ACC112 (cell line): ENCODE data around the gene RNH1.

Experiments
- H2AFZ ChIP-seq: fragments of 200-600 bp; sonication (generic); one replicate; pipeline ENCODE4 v1.6.0; 2017; ENCODE audit warnings: antibody characterized with exemption, low read length; ENCODE audit not compliant: unreplicated experiment
- H3K27ac ChIP-seq: fragments of 200-600 bp; sonication (generic); 2 replicates; pipeline ENCODE4 v1.5.1; 2014; ENCODE audit warnings: low read depth, mild to moderate bottlenecking, antibody characterized with exemption, low read length, moderate library complexity
- H3K27me3 ChIP-seq: fragments of 200-600 bp; sonication (generic); 2 replicates; pipeline ENCODE4 v1.6.1; 2014; ENCODE audit warnings: mild to moderate bottlenecking, antibody characterized with exemption, low read length, moderate library complexity, mixed read lengths; ENCODE audit not compliant: insufficient read depth
- H3K36me3 ChIP-seq: fragments of 200-600 bp; sonication (generic); 2 replicates; pipeline ENCODE4 v1.6.1; 2016; ENCODE audit warnings: mild to moderate bottlenecking, antibody characterized with exemption, low read length, moderate library complexity, mixed read lengths; ENCODE audit not compliant: insufficient read depth
- H3K4me1 ChIP-seq: fragments of 200-600 bp; sonication (generic); one replicate; pipeline ENCODE4 v1.6.1; 2016; ENCODE audit warnings: low read length, mixed read lengths; ENCODE audit not compliant: insufficient read depth, unreplicated experiment, control insufficient read depth
- H3K4me3 ChIP-seq: fragments of 200-600 bp; sonication (generic); 2 replicates; pipeline ENCODE4 v1.5.1; 2014; ENCODE audit warnings: mild to moderate bottlenecking, low read depth, low read length
- H3K79me2 ChIP-seq: fragments of 200-600 bp; sonication (generic); one replicate; pipeline ENCODE4 v1.6.0; 2016; ENCODE audit warnings: low read length; ENCODE audit not compliant: control insufficient read depth, unreplicated experiment, insufficient read depth

Gene RNH1

DNA sequence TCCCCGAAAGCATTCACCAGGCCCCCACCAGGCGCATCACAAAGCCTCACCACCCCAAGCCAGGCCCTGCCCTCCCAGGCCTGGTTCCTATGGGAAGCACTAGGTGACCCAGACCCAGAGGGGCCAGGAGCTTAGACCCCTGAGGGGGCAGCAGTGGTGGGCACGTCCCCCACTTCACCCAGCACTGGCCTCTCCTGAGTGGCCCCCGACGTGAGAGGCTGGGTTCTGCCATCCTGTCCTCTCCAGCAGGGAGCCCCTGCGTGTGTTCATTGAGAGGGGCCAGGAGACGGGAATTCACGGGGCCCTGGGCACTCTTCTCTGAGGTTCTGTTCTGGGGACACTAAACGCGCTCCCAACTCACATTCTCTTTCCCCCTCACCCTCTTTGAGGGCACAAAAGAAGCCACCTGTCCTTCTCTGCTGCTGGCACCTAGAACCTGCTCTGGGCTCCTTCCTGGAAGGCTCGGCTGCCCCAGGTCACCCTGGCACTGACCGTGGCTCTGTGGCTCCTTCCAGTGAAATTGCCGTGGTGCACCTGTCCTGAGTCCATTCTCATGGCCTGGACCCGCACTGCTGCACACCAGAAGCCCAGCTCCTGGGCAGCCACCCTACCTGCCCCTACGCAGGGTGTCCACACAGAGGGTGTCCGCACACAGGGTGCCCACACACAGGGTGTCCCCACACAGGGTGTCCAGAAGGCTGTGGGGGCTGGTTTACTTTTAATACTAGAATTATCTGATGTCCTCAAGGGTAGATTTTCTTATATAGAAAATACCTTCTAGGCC lies 44.7 kb downstream of the RNH1 start:
- Histone ChIP-seq H3K4me3 (no peak overlapping the region), H3K4me1 (no peaks in the 10 kb centered on the region), H3K27ac (no peak overlapping the region), H3K27me3 (no peaks in the 10 kb centered on the region), H2AFZ (no peak overlapping the region), H3K36me3 (no peaks in the 10 kb centered on the region), H3K79me2 (peaks cover 6% of the 10 kb centered on the region)

DNA sequence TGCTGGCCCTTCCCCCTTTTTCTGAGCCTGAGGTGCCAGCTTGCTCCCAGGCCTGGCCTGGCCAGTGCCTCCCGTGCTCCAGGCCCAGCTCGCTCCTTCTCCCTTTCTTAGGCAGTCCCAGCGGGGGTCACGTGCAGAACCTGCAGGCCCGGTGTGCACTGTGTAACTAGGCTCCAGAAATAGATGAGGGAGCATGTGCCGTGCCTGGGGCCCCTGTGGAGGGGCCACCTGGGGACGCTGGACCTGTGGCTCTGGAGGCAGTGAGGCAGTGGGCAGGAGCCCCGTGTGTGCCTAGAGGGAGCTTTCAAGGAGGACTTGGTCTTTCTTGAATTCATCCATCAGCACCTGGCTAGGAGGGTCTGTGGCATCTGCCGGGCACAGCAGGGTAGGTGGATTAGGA lies 45.4 kb downstream of the RNH1 start:
- H3K79me2 ChIP-seq, result peaks cover 10% of the 10 kb centered on the region
- H2AFZ ChIP-seq, result no peak overlapping the region
- H3K4me3 ChIP-seq, result no peak overlapping the region
- no peaks in the 10 kb centered on the region for H3K36me3 ChIP-seq
- no peak overlapping the region for H3K27ac ChIP-seq
- no peaks in the 10 kb centered on the region for H3K4me1 ChIP-seq
- H3K27me3 ChIP-seq, result no peaks in the 10 kb centered on the region

- H3K4me3 ChIP-seq, result no peak overlapping the region
- no peaks in the 10 kb centered on the region for H3K27me3 ChIP-seq
- no peaks in the 10 kb centered on the region for H3K36me3 ChIP-seq
- peaks cover 12% of the 10 kb centered on the region for H3K79me2 ChIP-seq
- no peak overlapping the region for H3K27ac ChIP-seq
- no peaks in the 10 kb centered on the region for H3K4me1 ChIP-seq
- no peak overlapping the region for H2AFZ ChIP-seq
Observed at GRCh38 chr11:460331-461199, 46.5 kb downstream of the RNH1 start.

- no peaks in the 10 kb centered on the region for H3K4me1 ChIP-seq
- H2AFZ ChIP-seq, result no peak overlapping the region
- H3K36me3 ChIP-seq, result no peaks in the 10 kb centered on the region
- H3K27me3 ChIP-seq, result no peaks in the 10 kb centered on the region
- no peak overlapping the region for H3K27ac ChIP-seq
- H3K79me2 ChIP-seq, result peaks cover 14% of the 10 kb centered on the region
- no peak overlapping the region for H3K4me3 ChIP-seq
Observed at GRCh38 chr11:459511-460220, 47.4 kb downstream of the RNH1 start.

DNA sequence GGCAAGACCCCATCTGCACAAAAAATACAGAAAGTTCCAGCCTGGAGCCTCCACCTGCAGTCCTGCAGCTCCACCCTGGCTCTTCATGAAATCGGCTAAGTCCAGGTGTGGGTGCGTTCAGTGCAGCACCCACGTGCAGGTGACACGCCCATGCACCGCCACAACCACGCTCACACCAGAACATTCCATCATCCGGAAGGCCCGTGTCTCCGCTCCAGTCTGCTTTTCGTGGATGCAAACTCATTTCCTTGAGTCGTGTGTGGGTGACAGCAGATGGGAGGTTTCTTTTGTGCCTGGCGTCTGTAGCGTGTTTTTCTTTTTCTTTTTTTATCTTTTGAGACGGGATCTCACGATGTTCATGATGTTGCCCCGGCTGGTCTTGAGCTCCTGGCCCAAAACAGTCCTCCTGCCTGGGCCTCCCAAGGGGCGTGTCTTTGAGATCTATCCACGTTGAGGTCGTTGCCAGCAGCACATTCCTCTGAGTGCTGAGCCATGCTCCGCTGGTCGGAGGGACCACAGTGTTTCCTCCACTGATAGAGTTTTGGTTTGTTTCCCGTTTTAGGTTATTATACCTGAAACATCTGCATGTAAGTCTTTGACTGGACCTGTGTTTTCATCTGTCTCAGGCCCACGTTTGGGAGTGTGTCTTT lies 49.8 kb downstream of the RNH1 start:
- Histone ChIP-seq H3K27ac (no peak overlapping the region), H3K27me3 (no peaks in the 10 kb centered on the region), H3K36me3 (no peaks in the 10 kb centered on the region; the same call in 1 of the 2 replicates), H2AFZ (no peak overlapping the region), H3K4me1 (no peaks in the 10 kb centered on the region), H3K4me3 (no peak overlapping the region), H3K79me2 (peaks cover 22% of the 10 kb centered on the region)

DNA sequence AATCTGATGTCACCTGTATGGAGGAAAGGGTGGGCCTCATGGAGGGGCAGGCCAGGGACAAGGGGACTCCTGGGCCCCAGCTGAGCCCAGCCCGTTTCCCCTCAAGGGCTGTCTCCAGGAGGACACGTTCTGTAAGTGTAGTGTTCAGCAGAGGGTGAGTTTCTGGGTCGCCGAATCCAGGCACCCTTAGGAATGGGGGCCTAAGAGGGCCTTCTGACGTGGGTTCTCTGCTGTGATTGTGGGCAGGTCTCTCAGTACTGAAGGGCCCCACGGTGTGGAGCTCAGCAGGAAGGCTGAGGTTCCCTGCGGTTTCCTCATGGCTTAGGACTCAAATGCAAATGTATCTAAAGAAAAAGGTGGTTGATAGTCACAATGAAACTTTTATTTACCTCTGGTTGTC lies 50.5 kb downstream of the RNH1 start:
- Histone ChIP-seq H3K4me1 (peaks cover 1% of the 10 kb centered on the region), H3K36me3 (no peaks in the 10 kb centered on the region; the same call in 1 of the 2 replicates), H3K79me2 (peaks cover 24% of the 10 kb centered on the region), H2AFZ (no peak overlapping the region), H3K27me3 (no peaks in the 10 kb centered on the region), H3K4me3 (no peak overlapping the region), H3K27ac (no peak overlapping the region)

DNA sequence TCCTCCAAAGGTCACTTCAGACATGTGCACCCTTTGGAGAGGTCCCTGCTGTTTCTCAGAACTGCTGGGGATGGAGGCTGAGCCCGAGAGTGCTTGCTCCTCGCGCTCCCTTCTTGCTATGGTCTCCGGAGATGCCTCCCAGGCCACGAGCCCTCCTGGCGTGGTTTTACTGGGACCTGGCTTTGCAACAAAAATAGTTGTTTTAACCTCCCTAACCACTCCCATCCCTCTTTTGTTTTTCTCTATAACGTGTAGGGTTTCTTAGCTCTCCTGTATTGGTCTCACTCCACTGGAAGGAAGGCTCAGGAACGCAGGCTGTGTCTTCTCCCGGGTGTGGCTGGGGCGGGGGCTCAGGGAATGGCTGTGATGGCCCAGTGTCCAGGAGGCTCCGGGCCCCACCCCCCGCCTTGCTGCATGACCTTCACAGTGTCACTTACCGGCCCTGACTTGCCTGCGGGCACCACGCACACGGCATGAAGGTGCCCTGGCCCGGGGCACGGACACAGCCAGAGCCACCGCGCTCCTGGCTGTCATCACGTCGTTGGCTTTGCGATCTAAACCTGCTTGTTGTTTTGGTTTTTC lies 51.4 kb downstream of the RNH1 start:
- H3K36me3 ChIP-seq, result no peaks in the 10 kb centered on the region; the same call in 1 of the 2 replicates
- H3K4me3 ChIP-seq, result no peak overlapping the region
- H3K27ac ChIP-seq, result no peak overlapping the region
- H2AFZ ChIP-seq, result no peak overlapping the region
- H3K4me1 ChIP-seq, result peaks cover 5% of the 10 kb centered on the region
- peaks cover 33% of the 10 kb centered on the region for H3K79me2 ChIP-seq
- no peaks in the 10 kb centered on the region for H3K27me3 ChIP-seq

DNA sequence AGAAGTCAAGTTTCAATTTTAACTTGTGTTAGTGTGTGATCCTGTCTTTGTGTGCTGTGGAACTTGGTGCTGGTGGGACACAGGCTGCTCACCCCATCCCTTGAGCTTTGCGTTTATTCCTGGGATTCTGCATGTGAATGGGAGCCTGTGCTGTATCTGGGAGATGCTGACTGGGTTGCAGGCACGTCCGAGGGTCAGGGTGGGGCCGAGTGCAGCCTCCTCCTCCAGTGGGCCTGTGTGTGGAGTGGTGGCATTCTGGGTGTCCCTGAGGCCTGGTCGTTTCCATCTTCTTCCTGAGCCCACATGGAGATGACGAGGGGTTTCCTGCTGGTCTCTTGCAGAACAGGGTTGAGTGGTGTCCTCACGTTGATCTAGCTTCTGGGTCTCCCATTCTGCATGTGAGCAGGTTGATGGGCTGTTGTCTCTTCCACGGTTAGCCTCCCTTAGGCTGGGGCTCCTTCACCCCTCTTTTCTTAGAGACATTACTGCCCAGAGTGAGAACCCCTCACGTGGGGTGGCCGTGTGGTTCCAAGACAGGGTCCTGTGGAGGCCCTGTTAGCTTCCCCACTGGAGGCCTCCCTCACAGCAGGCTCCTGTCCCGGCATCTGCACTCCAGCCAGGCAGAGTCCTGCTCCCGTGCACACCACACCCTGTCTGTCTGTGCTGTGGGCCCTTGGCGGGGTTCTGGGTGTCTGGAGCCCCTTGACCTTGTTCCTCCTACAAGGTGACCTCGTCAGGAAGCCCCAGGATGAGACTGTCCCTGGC lies 52.1 kb downstream of the RNH1 start:
- Histone ChIP-seq H3K27me3 (no peaks in the 10 kb centered on the region), H3K4me3 (no peak overlapping the region), H3K4me1 (peaks cover 5% of the 10 kb centered on the region), H3K36me3 (no peaks in the 10 kb centered on the region; the same call in 1 of the 2 replicates), H2AFZ (no peak overlapping the region), H3K27ac (no peak overlapping the region), H3K79me2 (peaks cover 37% of the 10 kb centered on the region)

GRCh38 chr11:454043-454442 lies 53.0 kb downstream of the RNH1 start:
- H3K4me3 ChIP-seq, result no peak overlapping the region
- peaks cover 5% of the 10 kb centered on the region for H3K4me1 ChIP-seq
- H3K27ac ChIP-seq, result no peak overlapping the region
- peaks cover 40% of the 10 kb centered on the region for H3K79me2 ChIP-seq
- no peaks in the 10 kb centered on the region for H3K27me3 ChIP-seq
- H3K36me3 ChIP-seq, result no peaks in the 10 kb centered on the region; the same call in 1 of the 2 replicates
- no peak overlapping the region for H2AFZ ChIP-seq
